ENCODE measurements around the gene ZNF227. TPM values are rescaled to one million over a fixed set of nuclear protein-coding genes. Genes with fewer than 3 reads are reported as not detected.

ZNF227 gene
- total RNA-seq, 1 donor from 2014 or later = 18.2 TPM

DNA sequence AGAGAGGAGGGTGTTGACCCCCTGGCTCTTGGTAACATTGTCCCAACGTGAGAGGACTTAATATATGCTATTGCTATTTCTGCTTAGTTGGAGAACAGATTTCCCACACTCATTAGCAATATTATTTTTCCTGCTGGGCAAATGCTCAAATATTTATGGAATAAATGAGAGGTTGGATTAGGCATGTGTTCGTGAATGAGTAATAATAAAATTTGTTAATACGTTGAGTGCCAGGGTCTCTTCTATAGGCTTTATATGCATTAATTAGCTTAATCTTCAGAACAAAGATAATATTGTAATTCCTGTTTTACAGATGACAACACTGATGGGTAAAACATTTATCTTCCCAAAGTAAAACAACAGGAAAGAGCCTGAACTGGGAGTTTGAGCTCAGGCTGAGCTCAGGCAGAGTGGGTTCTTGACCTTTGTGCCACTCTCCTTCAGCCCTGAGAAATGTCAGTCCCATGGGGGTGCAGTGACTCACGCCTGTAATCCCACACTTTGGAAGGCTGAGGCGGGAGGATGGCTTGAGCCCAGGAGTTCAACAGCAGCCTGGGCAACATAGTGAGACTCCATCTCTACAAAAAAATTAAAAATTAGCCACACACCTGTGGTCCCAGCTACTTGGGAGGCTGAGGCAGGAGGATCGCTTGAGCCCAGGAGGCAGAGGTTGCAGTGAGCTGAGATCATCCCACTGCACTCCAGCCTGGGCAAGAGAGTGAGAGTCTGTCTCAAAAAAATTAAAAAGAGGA is 48.5 kb downstream of the ZNF227 start:
- TF ChIP-seq, protein P1, sequence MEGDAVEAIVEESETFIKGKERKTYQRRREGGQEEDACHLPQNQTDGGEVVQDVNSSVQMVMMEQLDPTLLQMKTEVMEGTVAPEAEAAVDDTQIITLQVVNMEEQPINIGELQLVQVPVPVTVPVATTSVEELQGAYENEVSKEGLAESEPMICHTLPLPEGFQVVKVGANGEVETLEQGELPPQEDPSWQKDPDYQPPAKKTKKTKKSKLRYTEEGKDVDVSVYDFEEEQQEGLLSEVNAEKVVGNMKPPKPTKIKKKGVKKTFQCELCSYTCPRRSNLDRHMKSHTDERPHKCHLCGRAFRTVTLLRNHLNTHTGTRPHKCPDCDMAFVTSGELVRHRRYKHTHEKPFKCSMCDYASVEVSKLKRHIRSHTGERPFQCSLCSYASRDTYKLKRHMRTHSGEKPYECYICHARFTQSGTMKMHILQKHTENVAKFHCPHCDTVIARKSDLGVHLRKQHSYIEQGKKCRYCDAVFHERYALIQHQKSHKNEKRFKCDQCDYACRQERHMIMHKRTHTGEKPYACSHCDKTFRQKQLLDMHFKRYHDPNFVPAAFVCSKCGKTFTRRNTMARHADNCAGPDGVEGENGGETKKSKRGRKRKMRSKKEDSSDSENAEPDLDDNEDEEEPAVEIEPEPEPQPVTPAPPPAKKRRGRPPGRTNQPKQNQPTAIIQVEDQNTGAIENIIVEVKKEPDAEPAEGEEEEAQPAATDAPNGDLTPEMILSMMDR (IDR thresholded peaks at IDR 0.05; ENCODE audit: insufficient read depth, low read depth, low read length) = no peak
- no peak for TF ChIP-seq EZH2 (IDR thresholded peaks at IDR 0.05; ENCODE audit: insufficient read depth, low read length)
- peaks cover under 1% of the 10 kb centered on the region for H3K36me3 Mint-ChIP-seq (ENCODE audit: low read depth, unreplicated experiment)
- Histone ChIP-seq H3K27ac (ENCODE audit: low read depth, low read length) (no peak overlapping the region), H3K79me2 (ENCODE audit: insufficient read depth, low read length) (no peaks in the 10 kb centered on the region), H3K4me1 (ENCODE audit: insufficient read depth, low read length) (peaks cover 7% of the 10 kb centered on the region), H3K9ac (ENCODE audit: low read length) (no peak overlapping the region), H2AFZ (ENCODE audit: low read depth, low read length) (peak overlapping the region; percentile 96), H3K4me2 (ENCODE audit: low read length) (peak overlapping the region; percentile 95), H3K27me3 (ENCODE audit: insufficient read depth, low read length) (no peaks in the 10 kb centered on the region), H3K9me3 (ENCODE audit: insufficient read depth, low read depth, low read length) (no peaks in the 10 kb centered on the region), H3K36me3 (ENCODE audit: insufficient read depth, low read length) (no peaks in the 10 kb centered on the region), H3K4me3 (ENCODE audit: insufficient read depth, low read depth, low read length) (no peak overlapping the region), H4K20me1 (ENCODE audit: insufficient read depth, low read length) (no peaks in the 10 kb centered on the region)
- H3K9me3 Mint-ChIP-seq (ENCODE audit: unreplicated experiment) = peaks cover 6% of the 10 kb centered on the region
- H3K4me3 Mint-ChIP-seq (ENCODE audit: unreplicated experiment) = peak overlapping the region; percentile 87
- H3K27me3 Mint-ChIP-seq (ENCODE audit: low read depth, unreplicated experiment) = no peaks in the 10 kb centered on the region
- DNase-seq (ENCODE audit: low read depth) = no peak
- no peaks in the 10 kb centered on the region for H3K4me1 Mint-ChIP-seq (ENCODE audit: low read depth, unreplicated experiment)
- no peak for FAIRE-seq
- H3K27ac Mint-ChIP-seq (ENCODE audit: unreplicated experiment) = no peak overlapping the region

DNA sequence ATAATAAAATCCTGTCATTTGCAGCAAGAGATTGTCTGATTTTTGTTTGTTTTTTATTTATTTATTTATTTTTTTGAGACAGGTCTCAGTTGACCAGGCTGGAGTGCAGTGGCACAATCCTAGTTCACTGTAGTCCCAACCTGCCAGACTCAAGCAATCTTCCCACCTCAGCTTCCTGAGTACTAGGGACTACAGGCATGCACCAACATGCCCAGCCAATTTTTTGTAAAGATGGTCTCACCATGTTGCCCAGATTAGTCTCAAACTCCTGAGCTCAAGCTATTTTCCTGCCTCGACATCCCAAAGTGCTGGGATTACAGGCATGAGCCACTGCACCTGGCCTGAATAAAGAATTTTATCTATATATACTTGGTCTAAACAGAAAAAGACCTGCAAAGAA is 65.0 kb downstream of the ZNF227 start:
- peaks cover 11% of the 10 kb centered on the region for H3K9me3 Mint-ChIP-seq (ENCODE audit: unreplicated experiment)
- peaks cover 17% of the 10 kb centered on the region for H3K9me3 ChIP-seq (ENCODE audit: insufficient read depth, low read depth, low read length)
- H3K27me3 ChIP-seq (ENCODE audit: insufficient read depth, low read length) = no peaks in the 10 kb centered on the region
- H2AFZ ChIP-seq (ENCODE audit: low read depth, low read length) = no peak overlapping the region
- H4K20me1 ChIP-seq (ENCODE audit: insufficient read depth, low read length) = no peaks in the 10 kb centered on the region
- no peak for FAIRE-seq
- H3K79me2 ChIP-seq (ENCODE audit: insufficient read depth, low read length) = no peaks in the 10 kb centered on the region
- TF ChIP-seq, protein P1 (IDR thresholded peaks at IDR 0.05; ENCODE audit: insufficient read depth, low read depth, low read length) = no peak
- TF ChIP-seq EZH2 (IDR thresholded peaks at IDR 0.05; ENCODE audit: insufficient read depth, low read length) = no peak
- no peak overlapping the region for H3K27ac ChIP-seq (ENCODE audit: low read depth, low read length)
- no peak overlapping the region for H3K4me3 Mint-ChIP-seq (ENCODE audit: unreplicated experiment)
- peaks cover 26% of the 10 kb centered on the region for H3K36me3 Mint-ChIP-seq (ENCODE audit: low read depth, unreplicated experiment)
- no peaks in the 10 kb centered on the region for H3K4me1 ChIP-seq (ENCODE audit: insufficient read depth, low read length)
- H3K4me2 ChIP-seq (ENCODE audit: low read length) = no peak overlapping the region
- DNase-seq (ENCODE audit: low read depth) = no peak
- H3K9ac ChIP-seq (ENCODE audit: low read length) = no peak overlapping the region
- no peaks in the 10 kb centered on the region for H3K36me3 ChIP-seq (ENCODE audit: insufficient read depth, low read length)
- H3K4me3 ChIP-seq (ENCODE audit: insufficient read depth, low read depth, low read length) = no peak overlapping the region
- H3K27me3 Mint-ChIP-seq (ENCODE audit: low read depth, unreplicated experiment) = no peaks in the 10 kb centered on the region
- H3K27ac Mint-ChIP-seq (ENCODE audit: unreplicated experiment) = no peak overlapping the region
- peaks cover 4% of the 10 kb centered on the region for H3K4me1 Mint-ChIP-seq (ENCODE audit: low read depth, unreplicated experiment)

DNA sequence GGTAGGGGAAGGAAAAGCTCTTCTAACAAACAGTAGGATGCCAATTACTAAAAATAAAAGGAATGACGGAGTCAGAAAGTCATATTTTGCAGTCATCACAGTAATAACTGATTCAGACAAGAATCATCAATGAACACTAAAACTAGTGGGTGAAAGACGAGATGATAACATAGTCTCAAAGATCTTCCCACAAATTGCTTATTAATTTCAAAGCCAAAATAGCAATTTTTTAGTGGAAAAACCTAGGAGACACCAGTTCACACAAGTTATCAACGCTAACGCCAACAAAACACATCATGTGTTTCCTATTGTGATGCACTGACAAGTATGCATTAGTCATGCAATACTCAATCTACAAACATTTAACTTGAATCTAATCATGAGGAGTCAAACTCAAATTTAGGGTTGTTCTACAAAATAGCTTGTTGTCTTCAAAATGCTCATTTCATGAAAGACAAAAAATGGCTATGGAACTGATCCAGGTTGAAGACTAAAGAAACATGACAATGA is 65.9 kb downstream of the ZNF227 start:
- H3K4me3 Mint-ChIP-seq (ENCODE audit: unreplicated experiment) = no peak overlapping the region
- H3K9me3 Mint-ChIP-seq (ENCODE audit: unreplicated experiment) = peaks cover 11% of the 10 kb centered on the region
- no peak for TF ChIP-seq EZH2 (IDR thresholded peaks at IDR 0.05; ENCODE audit: insufficient read depth, low read length)
- TF ChIP-seq, protein P1 (IDR thresholded peaks at IDR 0.05; ENCODE audit: insufficient read depth, low read depth, low read length) = no peak

More for the DNA sequence above, 65.9 kb downstream of the ZNF227 start:
- Histone ChIP-seq H3K4me1 (ENCODE audit: insufficient read depth, low read length) (no peaks in the 10 kb centered on the region), H3K79me2 (ENCODE audit: insufficient read depth, low read length) (no peaks in the 10 kb centered on the region), H3K9ac (ENCODE audit: low read length) (no peak overlapping the region), H3K27ac (ENCODE audit: low read depth, low read length) (no peak overlapping the region), H3K36me3 (ENCODE audit: insufficient read depth, low read length) (no peaks in the 10 kb centered on the region), H3K27me3 (ENCODE audit: insufficient read depth, low read length) (no peaks in the 10 kb centered on the region), H3K9me3 (ENCODE audit: insufficient read depth, low read depth, low read length) (peaks cover 19% of the 10 kb centered on the region), H3K4me3 (ENCODE audit: insufficient read depth, low read depth, low read length) (no peak overlapping the region), H4K20me1 (ENCODE audit: insufficient read depth, low read length) (no peaks in the 10 kb centered on the region), H2AFZ (ENCODE audit: low read depth, low read length) (no peak overlapping the region), H3K4me2 (ENCODE audit: low read length) (no peak overlapping the region)
- DNase-seq (ENCODE audit: low read depth) (no peak), FAIRE-seq (no peak)
- H3K27me3 Mint-ChIP-seq (ENCODE audit: low read depth, unreplicated experiment) = no peaks in the 10 kb centered on the region
- H3K4me1 Mint-ChIP-seq (ENCODE audit: low read depth, unreplicated experiment) = peaks cover 6% of the 10 kb centered on the region
- H3K27ac Mint-ChIP-seq (ENCODE audit: unreplicated experiment) = no peak overlapping the region
- peaks cover 23% of the 10 kb centered on the region for H3K36me3 Mint-ChIP-seq (ENCODE audit: low read depth, unreplicated experiment)
